Hematopoietic multipotent progenitor cell treated with erythropoietin and hydrocortisone succinate and interleukin-3 and kit ligand, for 4 days (in vitro differentiated cells): Measurements from ENCODE around the gene LENEP.
"Not testable (repeated sequence)": the region's sequence is repeated elsewhere in the genome, so short reads cannot be mapped to it uniquely, and the experiment has no call there.

Experiments
- DNase-seq: peaks from one replicate; pipeline ENCODE4 v3.0.0-alpha.2; 2015

Gene LENEP

GRCh38 chr1:154975409-154976059 is 17.9 kb upstream of the LENEP start:
- peak; percentile 77 for DNase-seq

- not testable (repeated sequence) for DNase-seq
These were observed 15.6 kb upstream of the LENEP start for GRCh38 chr1:154977762-154978161.

- no peak for DNase-seq
These were observed 15.0 kb upstream of the LENEP start for GRCh38 chr1:154978360-154978759.

GRCh38 chr1:154982341-154982740 is 11.0 kb upstream of the LENEP start:
- peak; percentile 45 for DNase-seq

GRCh38 chr1:154982897-154983648 is 10.3 kb upstream of the LENEP start, which contains the start of gene FLAD1:
Gene FLAD1, plus strand, starts transcription at chr1:154983344. Its CDS starts 351 bp downstream, at chr1:154983695.
- DNase-seq = peak; percentile 100

GRCh38 chr1:154983776-154984466 is 9.5 kb upstream of the LENEP start:
- DNase-seq = no peak

GRCh38 chr1:154986736-154987135 is 6.7 kb upstream of the LENEP start:
- DNase-seq = not testable (repeated sequence)

- DNase-seq = no peak
These were observed 6.1 kb upstream of the LENEP start for GRCh38 chr1:154987326-154987725.

- DNase-seq = peak; percentile 66
These were observed 5.1 kb upstream of the LENEP start for GRCh38 chr1:154988058-154988954.

- no peak for DNase-seq
These were observed 4.1 kb upstream of the LENEP start for GRCh38 chr1:154989195-154989860.

GRCh38 chr1:154990276-154990675 is 3.1 kb upstream of the LENEP start:
- DNase-seq = no peak

- peak; percentile 64 for DNase-seq
These were observed 440 bp upstream of the LENEP start for GRCh38 chr1:154992721-154993571.

GRCh38 chr1:154994269-154994587 is 842 bp downstream of the LENEP start:
- DNase-seq = no peak

GRCh38 chr1:154994591-154994990 is 1.2 kb downstream of the LENEP start:
- DNase-seq = peak; percentile 52

GRCh38 chr1:154995301-154995983 is 2.1 kb downstream of the LENEP start:
- peak; percentile 83 for DNase-seq

- DNase-seq = peak; percentile 61
These were observed 3.7 kb downstream of the LENEP start for GRCh38 chr1:154996966-154997701.

- DNase-seq = peak; percentile 65
These were observed 4.9 kb downstream of the LENEP start for GRCh38 chr1:154998201-154998780.

GRCh38 chr1:154998818-154999570 is 5.6 kb downstream of the LENEP start:
- DNase-seq = peak; percentile 92
